SK-N-SH (cell line): ENCODE measurements around the gene TP53I11.

ENCODE experiments used
- CTCF ChIP-seq: fragments of 200-600 bp; sonication (generic); IDR thresholded peaks from 2 replicates; pipeline ENCODE4 v1.6.1; 2017; ENCODE audit warnings: antibody characterized with exemption, mild to moderate bottlenecking, moderate library complexity
- EP300 ChIP-seq, 2 experiments: IDR thresholded peaks; 2 replicates each; pipeline versions ENCODE4 v1.4.0 to v1.6.1; 2012; ENCODE audit warnings: borderline replicate concordance in 1 of 2, low read depth in 1 of 2, low read length in 1 of 2
- EZH2phosphoT487 ChIP-seq: fragments of 200-600 bp; sonication (generic); IDR thresholded peaks from 2 replicates; pipeline ENCODE4 v1.6.1; 2017; ENCODE audit warnings: low read depth, mixed run types, mild to moderate bottlenecking, antibody characterized with exemption, moderate library complexity, borderline replicate concordance
- FOSL2 ChIP-seq: IDR thresholded peaks from 2 replicates; pipeline ENCODE4 v1.4.0; 2012; ENCODE audit warnings: low read depth, mild to moderate bottlenecking, moderate library complexity, borderline replicate concordance
- FOXJ3 ChIP-seq: sonication (generic); formaldehyde crosslinking; IDR thresholded peaks from 2 replicates; pipeline ENCODE4 v1.5.1; 2020; ENCODE audit warnings: mild to moderate bottlenecking, missing genetic modification reagents
- MEF2A ChIP-seq: IDR thresholded peaks from 2 replicates; pipeline ENCODE4 v1.4.0; 2012; ENCODE audit warnings: low read depth, borderline replicate concordance
- MXI1 ChIP-seq: IDR thresholded peaks from 2 replicates; pipeline ENCODE4 v1.6.1; 2012; ENCODE audit warnings: mild to moderate bottlenecking, low read depth, low read length, improper control_type of control experiment
- PBX3 ChIP-seq: IDR thresholded peaks from 2 replicates; pipeline ENCODE4; 2012
- POLR2AphosphoS5 ChIP-seq: IDR thresholded peaks from 2 replicates; pipeline ENCODE4 v1.6.1; 2012; ENCODE audit warnings: low read depth, low read length
- SIN3A ChIP-seq: IDR thresholded peaks from 2 replicates; pipeline ENCODE4 v1.6.1; 2012; ENCODE audit warnings: low read depth, mild to moderate bottlenecking, low read length, moderate library complexity, borderline replicate concordance
- TCF12 ChIP-seq: IDR thresholded peaks from 2 replicates; pipeline ENCODE4 v1.4.0; 2012
- USF2 ChIP-seq: fragments of 150-350 bp; IDR thresholded peaks from 2 replicates; pipeline ENCODE4 v1.6.1; 2017; ENCODE audit warnings: antibody characterized with exemption, low read length, low read depth, borderline replicate concordance
- TF ChIP-seq, protein P1 (sequence below): IDR thresholded peaks from 2 replicates; pipeline ENCODE4 v1.4.0; 2012; ENCODE audit warnings: low read depth, borderline replicate concordance

DNA sequence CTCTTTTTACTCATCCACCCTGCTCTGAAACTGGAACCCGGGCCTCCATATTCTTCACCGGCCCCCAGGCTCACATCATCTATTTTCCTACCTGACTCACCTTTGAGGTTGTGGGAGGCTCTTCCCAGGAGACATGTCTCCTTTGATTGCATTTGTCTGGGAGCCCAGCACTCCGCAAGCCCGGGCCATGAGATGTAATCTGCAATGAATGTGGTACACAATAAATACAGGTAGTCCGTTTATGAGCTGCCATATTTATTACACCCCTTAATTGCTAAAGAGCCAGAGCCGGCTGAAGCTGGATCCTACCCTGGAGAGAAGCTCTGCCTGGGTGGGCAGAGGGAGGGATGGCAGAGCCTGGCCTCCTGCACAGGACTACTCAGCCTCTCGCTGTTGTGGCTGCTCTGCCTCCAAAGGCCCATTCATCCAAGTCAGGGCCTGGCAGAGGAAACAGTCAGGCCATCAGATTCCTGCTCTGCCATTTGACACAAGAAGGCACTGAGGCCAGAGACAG, 49.5 kb downstream of the TP53I11 start:
- TF ChIP-seq, protein P1, sequence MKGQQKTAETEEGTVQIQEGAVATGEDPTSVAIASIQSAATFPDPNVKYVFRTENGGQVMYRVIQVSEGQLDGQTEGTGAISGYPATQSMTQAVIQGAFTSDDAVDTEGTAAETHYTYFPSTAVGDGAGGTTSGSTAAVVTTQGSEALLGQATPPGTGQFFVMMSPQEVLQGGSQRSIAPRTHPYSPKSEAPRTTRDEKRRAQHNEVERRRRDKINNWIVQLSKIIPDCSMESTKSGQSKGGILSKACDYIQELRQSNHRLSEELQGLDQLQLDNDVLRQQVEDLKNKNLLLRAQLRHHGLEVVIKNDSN: no peak
- TF ChIP-seq FOXJ3 (CRISPR knock-in tag) (no peak), CTCF (no peak), USF2 (no peak), EP300 (IDR thresholded peaks at IDR 0.05; ENCODE audit: borderline replicate concordance in 1 of 2, low read depth in 1 of 2, low read length in 1 of 2) (no peak), EZH2phosphoT487 (no peak), TCF12 (no peak), SIN3A (no peak), MEF2A (no peak), PBX3 (no peak), POLR2AphosphoS5 (no peak), MXI1 (no peak), FOSL2 (no peak)
